Hematopoietic multipotent progenitor cell treated with erythropoietin and hydrocortisone succinate and interleukin-3 and kit ligand, for 6 days (in vitro differentiated cells): Measurements from ENCODE around the gene NPC1.
"Not testable (repeated sequence)": the region's sequence is repeated elsewhere in the genome, so short reads cannot be mapped to it uniquely, and the experiment has no call there.

Experiments
- DNase-seq: peaks from one replicate; pipeline ENCODE4 v3.0.0-alpha.2; 2015

NPC1 gene

DNA sequence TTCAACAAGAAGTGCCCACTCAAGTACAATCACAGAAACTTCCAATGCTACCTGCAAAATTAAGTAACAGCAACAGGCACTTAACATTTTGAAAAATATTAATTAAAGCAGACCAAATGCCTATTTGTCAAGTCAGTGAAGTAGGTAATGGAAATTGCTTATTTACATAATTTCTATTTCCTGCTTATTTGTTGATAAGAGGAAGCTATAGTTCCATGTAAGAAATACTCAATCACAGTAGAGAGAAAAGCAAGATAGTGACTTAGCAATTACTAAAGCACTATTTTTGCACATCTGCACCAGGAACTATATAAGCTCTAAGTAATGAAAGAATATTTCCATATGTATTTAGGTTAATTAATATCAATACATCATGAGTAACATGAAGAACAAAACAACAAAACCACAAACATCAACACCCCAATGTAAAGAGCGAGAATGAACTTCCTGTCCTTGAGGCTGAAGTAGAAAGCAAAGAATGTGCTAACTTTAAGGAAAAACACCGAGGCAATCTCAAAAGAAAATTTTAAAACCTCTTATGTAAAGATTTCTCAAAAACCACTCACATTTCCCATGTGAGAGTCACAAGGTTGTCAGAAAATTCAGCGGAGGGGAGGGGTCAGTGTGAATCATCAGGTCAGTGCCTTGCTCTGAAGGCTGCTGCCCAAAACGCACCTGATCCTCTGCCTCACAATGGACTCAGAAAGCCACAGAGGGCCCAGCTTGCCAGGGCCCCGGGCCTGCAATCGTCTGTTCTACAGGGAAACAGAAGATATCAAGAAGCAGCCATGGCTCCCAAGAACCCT lies 12.5 kb downstream of the NPC1 start:
- no peak for DNase-seq

DNA sequence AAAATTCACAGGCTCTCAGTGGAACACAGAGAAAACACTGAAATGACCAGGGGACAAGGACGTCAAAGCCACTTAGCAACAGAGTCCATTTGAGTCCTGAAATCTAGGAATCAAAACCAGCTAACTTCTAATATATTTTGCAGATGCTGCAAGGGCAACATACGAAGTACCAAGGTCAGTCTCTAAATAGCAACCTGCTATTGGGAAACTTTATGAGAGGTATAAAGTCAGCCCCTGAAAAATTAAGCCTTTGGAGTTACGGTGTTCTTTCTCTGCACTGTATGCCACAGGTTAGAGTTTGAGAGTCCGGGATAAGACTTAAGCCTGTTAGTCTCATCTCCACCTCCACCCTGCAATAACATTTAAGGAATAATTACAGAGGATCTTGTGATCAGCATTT lies 13.3 kb downstream of the NPC1 start:
- no peak for DNase-seq

DNA sequence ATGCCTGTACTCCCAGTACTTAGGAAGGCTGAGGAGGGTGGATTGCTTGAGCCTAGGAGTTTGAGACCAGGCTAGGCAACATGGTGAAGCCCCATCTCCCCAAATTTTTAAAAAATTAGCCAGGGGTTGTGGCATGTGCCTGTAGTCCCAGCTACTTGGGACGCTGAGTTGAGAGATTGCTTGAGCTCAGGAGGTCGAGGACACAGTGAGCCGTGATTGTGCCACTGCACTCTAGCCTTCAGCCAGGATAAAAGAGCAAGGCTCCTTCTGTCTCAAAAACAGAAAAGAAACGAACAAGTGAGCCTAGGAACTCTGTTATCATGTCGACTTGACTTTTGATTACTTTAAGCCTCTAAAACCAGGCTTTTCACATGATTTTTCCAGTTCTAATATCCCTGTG lies 13.7 kb downstream of the NPC1 start:
- no peak for DNase-seq

DNA sequence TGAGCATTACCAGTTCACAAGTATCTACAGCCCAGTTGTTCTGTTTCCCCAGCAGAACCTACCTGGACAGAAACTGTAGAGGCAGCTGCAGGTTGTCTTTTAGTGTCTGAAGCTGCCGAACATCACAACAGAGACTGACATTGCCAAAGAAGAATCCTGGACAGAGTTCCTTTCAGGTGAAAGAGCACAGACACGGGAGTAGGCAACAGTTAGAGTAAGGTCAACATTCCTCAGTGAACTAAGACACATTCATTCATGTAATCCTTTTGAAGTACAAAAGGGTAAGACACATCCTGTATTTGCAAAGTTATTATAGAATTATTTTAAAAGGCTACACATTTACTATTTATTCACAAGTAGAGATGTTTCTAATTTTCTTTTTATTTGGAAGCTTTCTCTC lies 14.3 kb downstream of the NPC1 start:
- DNase-seq: no peak

DNA sequence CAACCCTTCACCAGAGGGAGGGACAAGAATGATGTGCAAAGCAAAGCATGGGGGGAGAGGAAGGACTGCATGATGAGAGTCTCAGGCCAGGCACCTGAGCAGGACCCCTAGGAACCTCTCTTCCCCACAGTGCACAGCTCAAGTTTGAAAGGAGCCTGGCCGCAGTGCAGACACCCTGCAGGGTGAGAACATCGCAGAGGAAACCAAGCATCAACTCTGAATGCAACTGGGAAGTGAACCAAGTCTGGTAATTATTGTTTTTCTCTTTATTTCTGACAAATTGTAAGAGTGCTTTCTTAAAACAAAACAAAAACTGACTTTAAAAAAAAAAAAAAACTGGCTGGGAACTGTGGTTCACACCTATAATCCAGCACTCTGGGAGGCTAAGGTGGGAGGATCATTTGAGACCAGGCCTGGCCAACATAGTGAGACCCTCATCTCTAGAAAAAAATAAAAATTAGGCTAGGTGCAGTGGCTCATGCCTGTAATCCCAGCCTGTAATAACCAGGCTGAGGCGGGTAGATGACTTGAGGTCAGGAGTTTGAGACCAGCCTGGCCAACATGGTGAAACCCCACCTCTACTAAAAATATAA lies 15.3 kb downstream of the NPC1 start:
- DNase-seq: no peak

DNA sequence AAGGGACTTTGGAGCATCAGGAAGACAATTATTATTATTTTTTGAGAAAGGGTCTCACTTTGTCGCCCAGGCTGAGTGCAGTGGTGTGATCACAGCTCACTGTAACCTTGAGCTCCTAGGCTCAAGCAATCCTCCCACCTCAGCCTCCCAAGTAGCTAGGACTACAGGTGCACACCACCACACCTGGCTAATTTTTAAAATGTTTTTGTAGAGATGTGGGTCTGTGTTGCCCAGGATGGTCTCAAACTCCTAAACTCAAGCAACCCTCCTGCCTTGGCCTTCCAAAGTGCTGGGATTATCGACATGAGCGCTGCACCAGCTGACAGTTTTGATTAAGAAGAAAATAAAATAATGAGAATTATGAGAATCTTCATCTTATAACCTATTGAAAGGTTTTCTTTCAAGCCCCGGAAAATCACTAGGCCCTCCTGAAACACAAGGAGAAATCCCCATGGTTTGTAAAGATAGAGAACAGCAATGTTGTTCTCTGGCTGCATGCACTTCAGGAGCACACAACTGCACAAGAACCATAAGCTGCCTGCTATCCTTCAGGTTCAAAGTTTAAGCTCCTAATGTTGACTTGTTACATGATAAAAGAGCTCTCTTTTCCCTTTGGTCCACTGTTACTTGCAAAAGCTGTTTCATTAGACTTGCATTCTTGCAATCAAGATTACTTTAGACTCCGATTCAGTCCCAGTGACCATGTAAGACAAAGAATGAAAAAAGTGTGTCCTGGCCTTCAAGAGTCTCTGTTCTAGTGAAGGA lies 16.8 kb downstream of the NPC1 start:
- no peak for DNase-seq

DNA sequence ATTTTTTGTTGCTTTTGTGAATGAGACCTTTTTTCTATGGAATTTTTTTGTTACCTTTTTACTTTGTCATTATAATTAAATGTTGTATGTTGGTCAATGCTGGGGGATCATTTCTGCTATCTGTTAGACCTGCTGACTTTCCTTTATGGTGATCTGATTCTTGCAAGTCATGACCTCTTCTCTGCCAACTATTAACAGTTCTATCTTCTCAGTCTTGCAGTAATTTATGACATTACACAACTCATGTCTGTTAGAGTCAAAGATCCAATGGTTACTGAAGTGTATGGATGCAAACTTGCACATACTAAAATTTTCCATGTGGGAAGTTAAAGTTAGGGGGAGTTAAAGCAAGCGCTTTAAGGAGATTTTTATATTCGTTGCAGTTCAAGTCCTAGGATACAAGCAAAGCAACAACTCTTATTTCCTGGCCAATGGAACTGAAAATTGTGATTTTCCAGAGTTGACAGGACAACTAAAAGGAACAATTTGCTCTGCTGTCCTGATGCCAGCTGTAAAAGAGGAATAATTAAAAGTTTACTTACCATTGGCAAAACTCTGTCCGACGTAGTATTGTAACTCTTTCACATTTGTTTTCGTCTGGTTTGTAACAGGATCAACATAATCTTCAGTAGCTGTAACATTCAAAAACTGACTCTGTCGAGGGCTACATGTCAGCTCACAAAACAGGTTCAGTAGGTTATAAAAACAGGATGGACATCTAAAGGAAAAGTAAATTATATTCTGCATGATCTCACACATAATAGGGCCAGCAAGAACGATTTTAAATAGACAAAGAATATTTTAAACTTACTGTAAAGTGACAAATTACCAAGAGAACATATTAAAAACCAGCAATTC lies 17.8 kb downstream of the NPC1 start:
- no peak for DNase-seq

DNA sequence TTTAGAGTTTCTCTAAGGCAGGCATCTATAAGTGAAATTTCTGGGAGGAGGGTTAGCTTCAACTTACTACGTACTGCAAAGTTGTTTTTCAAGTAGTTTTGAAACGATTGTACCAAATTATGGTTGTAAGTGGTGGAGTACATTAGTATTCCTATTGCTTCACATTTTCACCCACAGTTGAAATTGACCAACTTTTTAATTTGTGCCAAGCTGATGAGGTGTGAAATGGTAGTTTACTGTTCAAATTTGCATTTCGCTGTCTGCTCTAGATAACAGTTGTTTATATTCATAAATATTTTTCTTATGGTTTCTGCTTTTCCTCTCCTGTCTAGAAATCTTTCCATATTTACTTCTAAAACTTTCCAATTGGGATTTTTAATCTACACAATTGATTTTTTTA lies 18.6 kb downstream of the NPC1 start:
- DNase-seq: no peak

DNA sequence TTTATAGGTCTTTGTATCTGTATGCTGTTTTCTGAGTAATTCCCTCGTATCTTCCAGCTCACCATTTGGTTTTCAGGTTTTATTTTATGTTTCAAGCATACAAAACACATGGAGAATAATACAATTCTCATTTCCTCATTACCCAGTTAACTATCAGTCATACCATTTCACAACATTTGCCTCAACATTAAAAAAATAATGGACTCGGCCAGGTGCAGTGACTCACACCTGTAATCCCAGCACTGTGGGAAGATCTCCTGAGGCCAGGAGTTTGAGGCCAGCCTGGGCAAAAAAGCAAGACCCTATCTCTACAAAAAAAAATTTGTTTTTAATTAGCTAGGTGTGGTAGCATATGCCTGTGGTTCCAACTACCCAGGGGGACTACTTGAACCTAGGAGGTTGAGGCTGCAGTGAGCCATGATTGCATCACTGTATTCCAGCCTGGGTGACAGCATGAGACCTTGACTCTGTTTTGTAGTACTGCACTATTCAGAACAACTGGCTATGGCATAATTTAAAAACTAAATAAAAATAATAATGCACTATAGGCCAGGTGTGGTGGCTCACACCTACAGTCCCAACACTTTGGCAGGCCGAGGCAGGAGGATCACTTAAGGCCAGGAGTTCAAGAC lies 20.3 kb downstream of the NPC1 start:
- DNase-seq: no peak

DNA sequence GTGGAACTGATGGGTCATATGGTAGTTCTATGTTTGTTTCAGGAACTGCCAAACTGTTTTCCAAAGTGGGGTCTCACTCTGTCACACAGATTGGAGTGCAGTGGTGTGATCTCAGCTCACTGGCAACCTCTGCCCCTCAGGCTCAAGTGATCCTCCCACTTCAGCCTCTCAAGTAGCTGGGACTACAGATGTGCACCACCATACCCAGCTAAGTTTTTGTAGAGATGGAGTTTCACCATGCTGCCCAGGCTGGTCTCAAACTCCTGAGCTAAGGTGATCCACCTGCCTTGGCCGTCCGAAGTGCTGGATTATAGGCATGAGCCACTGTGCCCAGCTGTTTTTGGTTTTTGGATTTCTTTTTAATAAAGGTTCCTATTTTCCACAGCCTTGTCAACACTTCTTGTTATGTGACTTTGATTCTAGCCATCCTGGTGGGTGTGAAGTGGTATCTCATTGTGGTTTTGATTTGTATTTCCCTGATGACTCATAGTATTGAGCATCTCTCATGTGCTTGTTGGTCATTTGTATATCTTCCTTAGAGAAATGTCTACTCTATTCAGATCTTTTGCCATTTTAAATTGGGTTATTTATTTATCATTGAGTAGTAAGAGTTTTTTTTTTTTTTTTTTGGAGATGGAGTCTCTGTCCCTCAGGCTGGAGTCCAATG lies 22.8 kb downstream of the NPC1 start:
- no peak for DNase-seq

DNA sequence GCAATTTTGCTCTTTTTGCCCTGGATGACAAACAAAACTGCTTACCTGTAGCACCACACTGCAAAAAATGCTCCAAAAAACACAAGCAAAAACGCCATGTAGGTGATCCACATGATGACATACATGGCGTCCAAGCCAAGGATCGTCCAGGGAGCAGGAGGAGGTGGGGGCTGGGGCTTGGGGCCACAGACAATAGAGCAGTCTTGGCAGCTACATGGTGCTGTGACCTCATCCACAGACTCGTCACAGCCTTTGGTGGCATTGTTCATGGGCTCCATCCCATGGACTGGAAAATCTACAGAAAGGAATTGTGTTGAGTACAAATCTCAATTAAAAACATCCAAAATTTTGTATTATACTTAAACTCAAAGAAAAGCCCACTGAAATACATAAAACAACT lies 26.1 kb downstream of the NPC1 start:
- no peak for DNase-seq

DNA sequence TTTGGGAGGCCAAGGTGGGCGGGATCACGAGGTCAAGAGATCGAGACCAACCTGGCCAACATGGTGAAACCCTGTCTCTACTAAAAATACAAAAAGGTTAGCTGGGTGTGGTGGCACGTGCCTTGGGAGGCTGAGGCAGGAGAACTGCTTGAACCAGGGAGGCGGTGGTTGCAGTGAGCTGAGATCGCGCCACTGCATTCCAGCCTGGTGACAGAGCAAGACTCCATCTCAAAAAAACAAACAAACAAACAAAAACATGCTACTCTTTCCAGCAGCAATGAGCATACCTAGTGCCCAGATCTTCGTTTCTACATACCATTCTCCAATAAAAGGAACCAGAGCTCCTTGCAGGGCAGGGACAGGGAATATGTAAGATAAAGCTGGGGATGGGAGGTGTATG lies 28.8 kb downstream of the NPC1 start:
- not testable (repeated sequence) for DNase-seq

DNA sequence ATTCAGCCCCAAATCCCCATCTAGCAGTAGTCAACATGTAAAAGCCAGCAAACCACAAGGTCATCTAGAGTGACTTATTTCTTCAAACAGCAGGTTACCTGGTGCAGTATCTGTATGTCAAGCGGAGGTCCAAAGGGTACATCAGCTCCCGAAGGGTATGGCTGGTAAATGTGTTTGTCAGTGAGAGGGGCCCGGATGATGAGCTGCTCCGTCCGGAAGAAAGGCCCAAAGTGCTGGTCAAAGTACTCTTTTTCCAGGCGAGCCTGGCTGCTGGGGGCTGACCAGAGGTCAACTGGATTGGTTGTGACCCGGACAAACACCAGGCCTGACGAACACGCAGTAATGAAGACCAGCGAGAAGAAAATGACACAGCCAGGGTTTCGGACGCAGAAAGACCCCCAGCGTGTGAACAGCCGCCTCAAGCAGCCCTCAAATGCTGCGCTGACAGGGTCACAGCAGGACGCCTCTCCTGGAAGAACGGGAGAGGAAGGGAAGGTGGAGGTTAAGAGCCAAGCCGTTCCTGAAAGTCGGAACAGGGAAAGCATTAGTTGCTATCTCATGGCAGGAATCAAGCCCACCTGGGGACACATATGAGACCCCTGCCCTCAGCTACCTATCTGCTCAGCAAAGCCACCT lies 30.0 kb downstream of the NPC1 start:
- DNase-seq: no peak

DNA sequence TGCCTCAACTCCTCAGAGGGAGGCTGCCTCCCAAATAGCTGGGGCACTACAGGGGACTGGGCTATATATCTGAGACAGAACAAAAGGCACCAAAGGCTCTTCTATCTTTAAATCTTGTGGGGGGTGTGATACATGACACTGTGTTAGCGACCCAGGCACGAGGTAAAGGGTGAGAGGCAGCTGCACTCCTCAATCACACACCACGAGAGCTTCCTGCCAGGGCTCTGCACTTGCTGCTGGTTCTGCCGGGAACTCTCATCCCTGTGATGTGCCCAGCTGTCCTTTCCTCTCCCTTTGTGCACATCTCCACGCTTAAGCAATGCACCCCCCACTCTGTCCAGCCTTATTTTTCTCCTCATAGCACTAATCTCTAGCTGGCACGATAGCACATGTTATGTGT lies 32.4 kb downstream of the NPC1 start:
- DNase-seq: no peak

DNA sequence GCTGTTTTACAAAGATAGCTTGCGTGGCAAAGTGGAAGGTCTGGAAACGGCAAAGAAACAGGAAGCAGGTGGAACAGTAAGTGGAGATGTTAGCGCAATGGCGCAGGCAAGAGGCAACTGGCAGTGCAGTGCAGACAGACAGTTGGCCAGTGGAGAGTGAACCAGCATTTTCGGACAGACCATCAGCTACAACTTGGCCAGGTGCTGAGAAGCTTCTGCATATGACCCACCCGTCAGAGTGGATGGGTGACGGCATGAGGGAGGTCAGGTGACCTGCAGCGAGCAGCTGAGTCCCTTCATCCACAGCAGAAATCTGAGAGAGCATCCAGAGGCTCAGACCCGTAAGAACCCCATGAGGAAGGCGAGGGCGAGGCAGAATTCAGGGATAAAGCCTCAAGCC lies 33.8 kb downstream of the NPC1 start:
- DNase-seq: no peak

DNA sequence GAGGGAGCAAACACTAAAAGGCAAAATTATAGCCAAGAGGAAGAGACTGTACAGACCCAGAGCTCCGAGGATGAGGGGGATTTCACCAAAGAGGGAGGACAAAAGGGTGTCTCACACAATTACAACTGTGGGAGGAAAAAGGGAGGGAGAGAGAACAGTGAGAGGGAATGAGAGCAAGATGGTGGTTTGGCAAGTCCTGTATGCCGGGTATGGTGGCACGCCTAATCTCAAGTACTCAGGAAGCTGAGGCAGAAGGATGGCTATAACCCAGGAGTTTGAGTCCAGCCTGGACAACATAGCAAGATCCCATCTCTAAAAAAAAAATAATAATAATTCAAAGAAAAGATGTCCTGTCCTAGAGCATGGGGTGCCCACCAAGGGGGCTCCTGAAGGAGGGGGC lies 34.3 kb downstream of the NPC1 start:
- no peak for DNase-seq

DNA sequence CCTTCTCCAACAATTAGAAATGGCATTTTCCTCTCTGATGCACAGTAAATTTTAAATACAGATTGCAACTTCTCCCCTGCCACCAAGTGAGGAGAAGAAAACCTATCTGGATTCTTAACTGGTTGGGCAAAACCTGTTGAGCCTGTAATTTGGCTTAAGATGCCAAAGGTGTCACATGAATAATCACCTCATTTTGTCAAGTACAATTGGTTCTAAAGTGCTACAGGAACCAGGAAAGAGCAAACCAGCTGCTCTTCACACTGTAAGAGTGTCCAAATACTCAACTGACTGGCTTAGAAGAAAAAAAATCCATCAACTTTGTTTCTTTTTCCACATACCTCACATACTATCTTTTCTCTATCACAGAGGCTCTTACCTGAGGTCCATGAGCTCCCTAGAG lies 35.4 kb downstream of the NPC1 start:
- no peak for DNase-seq

DNA sequence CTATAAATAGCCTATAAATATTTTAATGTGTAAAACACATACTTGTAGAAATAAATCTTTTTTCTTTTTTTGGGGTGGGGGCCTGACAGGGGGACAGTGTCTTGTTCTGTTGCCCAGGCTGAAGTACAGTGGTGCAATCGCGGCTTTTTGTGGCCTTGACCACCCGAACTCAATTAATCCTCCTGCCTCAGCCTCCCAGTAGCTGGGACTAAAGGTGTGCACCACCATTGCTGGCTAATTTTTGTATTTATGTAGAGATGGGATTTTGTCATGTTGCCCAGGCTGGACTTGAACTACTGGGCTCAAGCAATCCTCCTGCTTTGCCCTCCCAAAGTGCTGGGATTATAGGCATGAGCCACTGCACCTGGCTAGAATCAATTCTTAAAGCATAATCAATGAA lies 37.6 kb downstream of the NPC1 start:
- no peak for DNase-seq

DNA sequence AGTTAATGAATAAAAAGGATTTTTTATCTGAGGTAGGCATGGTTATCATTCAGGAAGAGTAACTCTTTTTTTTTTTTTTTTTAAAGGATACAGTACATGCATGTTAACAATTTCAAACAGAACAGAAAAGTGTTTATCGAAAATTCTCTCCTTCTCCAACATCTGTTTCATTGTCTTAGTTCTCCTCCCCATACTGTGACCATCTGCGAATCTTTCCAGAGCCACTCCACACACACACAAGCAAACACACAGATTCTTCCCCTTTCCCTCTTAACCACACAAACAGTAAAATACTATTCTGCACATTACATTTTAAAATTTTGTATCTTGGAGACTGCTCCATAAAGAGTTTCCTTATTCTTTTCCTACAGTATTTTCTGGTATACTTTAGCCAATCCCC lies 38.0 kb downstream of the NPC1 start:
- no peak for DNase-seq

DNA sequence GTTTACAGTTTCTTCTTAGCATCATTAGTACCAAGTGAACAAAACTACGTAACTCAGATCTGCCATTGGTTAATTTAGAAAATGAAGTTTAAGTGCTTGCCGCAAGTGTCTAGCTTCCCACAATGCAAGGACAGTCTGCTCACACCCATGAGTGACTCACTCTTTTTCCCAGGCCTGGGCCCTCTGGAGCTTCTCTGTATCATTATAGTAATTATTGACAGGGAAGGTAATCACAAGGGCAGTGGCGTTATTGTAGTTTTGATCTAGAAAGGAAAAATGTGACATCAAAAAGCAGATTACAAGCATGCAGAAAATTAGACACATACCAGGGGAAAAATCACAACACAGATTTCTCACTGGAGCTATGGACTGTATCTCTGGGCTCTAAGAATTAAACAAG lies 38.5 kb downstream of the NPC1 start:
- no peak for DNase-seq

DNA sequence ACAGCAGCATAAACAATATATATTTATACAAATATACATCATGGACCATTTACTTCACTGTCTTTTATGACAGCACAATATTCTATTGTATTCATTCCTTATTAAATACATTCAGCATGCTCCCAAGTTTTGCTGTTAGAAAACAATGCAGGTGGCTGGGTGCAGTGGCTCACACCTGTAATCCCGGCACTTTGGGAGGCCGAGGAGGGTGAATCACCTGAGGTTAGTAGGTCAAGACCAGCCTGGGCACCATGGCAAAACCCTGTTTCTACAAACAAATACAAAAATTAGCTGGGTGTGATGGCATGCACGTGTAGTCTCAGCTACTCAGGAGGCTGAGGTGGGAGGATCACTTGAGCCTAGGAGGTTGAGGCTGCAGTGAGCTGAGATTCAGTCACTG lies 39.0 kb downstream of the NPC1 start:
- no peak for DNase-seq
